ENCODE results near the gene DCAF5.

Gene DCAF5

DNA sequence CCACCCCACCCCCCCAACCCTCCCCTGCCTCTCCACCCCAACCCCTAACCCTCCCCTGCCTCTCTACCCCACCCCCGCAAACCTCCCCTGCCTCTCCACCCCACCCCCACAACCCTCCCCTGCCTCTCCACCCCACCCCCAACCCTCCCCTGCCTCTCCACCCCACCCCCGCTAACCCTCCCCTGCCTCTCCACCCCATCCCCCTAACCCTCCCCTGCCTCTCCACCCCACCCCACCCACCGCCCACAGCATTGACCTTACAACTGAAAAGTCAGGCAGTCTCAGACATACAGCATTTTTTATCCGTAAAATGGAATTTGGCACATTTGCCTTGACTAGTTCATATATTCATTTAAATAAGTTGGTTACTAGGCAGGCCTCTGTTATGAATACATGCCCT, 135.2 kb downstream of the DCAF5 start:
- Mint-ChIP-seq H3K27me3 (no peaks in the 10 kb centered on the region), H3K9me3 (no peaks in the 10 kb centered on the region)

DNA sequence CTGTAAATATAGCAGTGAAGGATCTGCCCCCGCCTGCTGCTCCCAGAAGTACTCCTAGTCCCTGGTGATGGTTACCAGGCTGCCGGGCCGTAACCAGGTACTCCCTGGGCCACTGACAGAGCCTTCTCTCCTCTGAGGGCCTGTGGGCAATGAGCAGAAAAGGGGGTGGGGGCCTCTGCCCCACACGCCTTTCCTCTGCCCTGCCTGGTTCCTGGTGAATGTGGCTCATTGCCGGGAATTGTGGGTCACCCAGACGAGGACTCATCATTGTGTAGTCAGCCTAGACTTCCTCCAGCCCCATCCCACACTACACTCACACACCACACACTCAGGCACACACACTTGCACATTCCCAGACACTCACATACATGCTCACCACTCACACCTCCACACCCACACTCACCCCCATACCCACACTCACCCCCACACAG, 138.1 kb downstream of the DCAF5 start:
- Mint-ChIP-seq H3K27me3 (no peaks in the 10 kb centered on the region), H3K36me3 (no peaks in the 10 kb centered on the region), H3K4me1 (no peaks in the 10 kb centered on the region), H3K27ac (no peak overlapping the region), H3K4me3 (no peak overlapping the region), H3K9me3 (no peaks in the 10 kb centered on the region)
- no peak for ATAC-seq (replicated peaks)
- DNase-seq, result no peak

More for the DNA sequence above, 135.2 kb downstream of the DCAF5 start:
- Mint-ChIP-seq H3K4me1 (no peaks in the 10 kb centered on the region), H3K4me3 (no peak overlapping the region), H3K27ac (no peak overlapping the region), H3K36me3 (no peaks in the 10 kb centered on the region)
- DNase-seq (no peak), ATAC-seq (replicated peaks) (no peak)

DNA sequence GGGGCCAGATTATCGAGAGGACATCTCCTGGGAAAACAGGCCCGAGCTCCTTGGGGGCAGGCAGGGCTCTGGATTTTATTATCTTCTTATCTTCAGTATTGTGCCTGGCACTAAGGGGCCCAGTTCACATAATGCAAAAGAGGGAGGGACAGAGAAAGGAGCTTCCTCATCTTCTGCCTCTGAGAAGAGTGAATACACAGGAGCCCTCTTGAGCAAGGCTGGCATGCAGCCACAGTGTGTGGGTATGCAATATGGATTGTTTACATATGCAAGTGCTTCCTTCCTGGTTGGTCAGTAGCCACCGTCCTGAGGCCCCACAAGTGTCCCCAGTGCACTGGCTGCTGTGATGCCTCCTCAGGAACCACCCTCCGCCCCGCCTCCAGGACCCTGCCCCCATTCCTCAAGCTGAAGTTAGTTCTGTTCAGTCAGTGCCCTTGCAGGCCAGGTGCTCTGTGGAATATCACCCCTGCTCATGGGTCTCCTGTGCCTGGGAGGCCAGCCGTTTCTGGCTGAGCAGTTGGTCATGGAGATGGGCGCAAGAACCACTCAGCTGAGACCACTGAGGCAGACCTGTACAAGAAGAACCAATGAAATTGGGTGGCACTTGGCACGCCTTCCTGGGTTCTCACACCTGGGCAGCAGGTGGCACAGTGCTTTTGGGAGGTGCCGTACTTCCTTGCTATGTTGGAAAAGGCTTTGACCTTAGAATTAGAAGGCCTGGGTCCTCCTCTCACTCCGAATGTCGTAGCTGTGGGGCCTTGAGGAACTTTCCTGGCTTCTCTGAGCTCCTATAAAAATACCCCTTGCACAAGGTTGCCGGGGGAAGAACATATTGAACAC, 138.8 kb downstream of the DCAF5 start:
- Mint-ChIP-seq H3K4me1 (no peaks in the 10 kb centered on the region), H3K36me3 (no peaks in the 10 kb centered on the region), H3K27me3 (no peaks in the 10 kb centered on the region), H3K27ac (no peak overlapping the region), H3K9me3 (no peaks in the 10 kb centered on the region), H3K4me3 (no peak overlapping the region)
- no peak for ATAC-seq (replicated peaks)
- DNase-seq, result no peak

DNA sequence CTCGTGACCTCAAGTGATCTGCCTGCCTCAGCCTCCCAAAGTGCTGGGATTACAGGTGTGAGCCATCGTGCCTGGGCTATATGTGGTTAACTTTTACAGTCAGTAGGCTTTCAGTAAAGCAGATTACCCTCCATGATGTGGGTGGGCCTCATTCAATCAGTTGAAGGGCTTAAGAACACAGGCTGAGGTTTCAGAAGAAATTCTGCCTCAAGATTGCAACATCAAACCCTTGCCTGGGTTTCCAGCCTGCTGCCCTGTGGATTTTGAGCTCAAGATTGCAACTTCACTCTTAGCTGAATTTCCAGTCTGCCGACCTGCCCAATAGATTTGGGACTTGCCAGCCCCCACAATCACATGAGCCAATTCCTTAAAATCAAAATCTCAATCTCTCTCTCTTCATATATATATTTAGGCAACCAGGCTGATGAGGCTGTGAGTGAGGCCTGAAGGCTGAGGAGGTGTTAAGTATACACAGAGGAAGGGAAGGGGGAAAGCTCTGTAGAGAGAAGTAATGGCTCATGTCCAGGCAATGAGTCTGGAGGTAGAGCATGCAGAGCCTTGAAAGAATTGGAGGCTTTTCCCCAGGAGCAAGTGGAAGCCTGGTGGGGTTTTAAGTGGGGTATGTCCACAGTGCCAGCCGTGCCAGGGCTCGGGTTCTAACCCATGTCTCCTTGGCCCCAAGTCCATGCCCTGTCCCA, 140.5 kb downstream of the DCAF5 start:
- DNase-seq (no peak), ATAC-seq (replicated peaks) (no peak)
- no peak overlapping the region for H3K4me3 Mint-ChIP-seq
- no peaks in the 10 kb centered on the region for H3K9me3 Mint-ChIP-seq
- no peaks in the 10 kb centered on the region for H3K27me3 Mint-ChIP-seq
- H3K4me1 Mint-ChIP-seq, result no peaks in the 10 kb centered on the region
- H3K27ac Mint-ChIP-seq, result no peak overlapping the region
- no peaks in the 10 kb centered on the region for H3K36me3 Mint-ChIP-seq

DNA sequence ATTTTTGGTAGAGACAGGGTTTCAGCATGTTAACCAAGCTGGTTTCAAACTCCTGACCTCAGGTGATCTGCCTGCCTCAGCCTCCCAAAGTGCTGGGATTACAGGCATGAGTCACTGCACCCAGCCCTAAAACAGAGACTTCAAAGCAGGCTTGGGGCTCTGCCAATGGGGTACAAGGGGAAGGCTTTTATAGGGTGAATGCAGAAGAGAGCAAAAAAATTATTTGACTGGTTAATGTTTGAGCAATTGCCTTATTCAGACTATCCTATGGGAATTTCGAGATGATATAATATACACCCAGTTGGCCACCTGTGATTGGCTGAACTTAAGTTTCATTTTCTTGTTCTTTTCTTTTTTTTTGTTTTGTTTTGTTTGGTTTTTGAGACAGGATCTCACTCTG, 142.3 kb downstream of the DCAF5 start:
- Mint-ChIP-seq H3K27me3 (peaks cover 0 to 2% of the 10 kb centered on the region in 2 donors), H3K27ac (no peak overlapping the region), H3K4me1 (no peaks in the 10 kb centered on the region), H3K4me3 (no peak overlapping the region), H3K36me3 (no peaks in the 10 kb centered on the region), H3K9me3 (no peaks in the 10 kb centered on the region)
- ATAC-seq (replicated peaks), result no peak
- DNase-seq, result no peak

DNA sequence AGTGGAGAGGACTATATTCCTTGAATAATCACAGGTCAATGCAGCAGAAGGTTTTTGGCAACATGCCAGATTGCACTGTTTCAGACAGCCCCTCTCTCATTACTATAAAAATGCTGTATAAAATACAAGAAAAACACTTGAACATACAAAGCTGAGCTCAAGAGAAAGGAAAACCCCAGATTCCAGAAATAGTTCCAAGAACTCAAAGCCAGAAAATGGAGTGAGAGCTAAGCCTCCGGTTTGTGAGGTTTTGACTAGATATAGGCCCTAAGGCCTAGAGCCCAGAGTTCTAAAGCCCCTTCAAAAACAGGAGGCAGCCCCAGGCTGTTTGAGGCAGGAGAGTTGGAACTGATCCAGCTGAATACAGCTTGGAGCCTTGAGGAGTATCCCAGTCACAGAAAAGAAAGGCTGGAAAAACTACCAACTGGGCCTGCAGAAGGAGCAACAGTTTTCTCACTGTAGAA, 144.5 kb downstream of the DCAF5 start:
- no peak for DNase-seq
- H3K4me3 Mint-ChIP-seq, result no peak overlapping the region

DNA sequence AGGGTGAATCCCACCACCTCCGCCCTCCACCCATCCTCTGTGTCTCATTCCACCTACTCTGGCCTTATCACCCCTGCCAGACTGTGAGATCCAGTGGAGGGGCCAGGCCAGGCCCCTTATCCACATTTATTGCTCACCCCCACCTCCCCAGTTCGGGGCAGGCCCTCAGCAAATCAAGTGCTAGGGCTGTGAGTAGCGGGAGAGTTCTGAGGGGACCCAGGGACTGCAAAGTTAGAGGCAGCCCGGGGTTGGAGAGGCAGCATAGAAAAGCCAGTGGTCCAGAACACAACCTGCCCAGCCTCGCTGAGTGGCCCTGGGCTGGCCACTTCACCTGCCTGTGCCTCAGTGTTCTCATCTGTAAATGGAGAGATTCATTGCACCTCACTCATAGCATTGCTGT, 146.6 kb downstream of the DCAF5 start:
- no peak for ATAC-seq (replicated peaks)
- Mint-ChIP-seq H3K9me3 (no peaks in the 10 kb centered on the region), H3K4me3 (no peak overlapping the region), H3K4me1 (no peaks in the 10 kb centered on the region), H3K27me3 (peaks cover 8 to 21% of the 10 kb centered on the region in 2 donors), H3K36me3 (no peaks in the 10 kb centered on the region), H3K27ac (no peak overlapping the region)
- DNase-seq, result no peak

More for the DNA sequence above, 144.5 kb downstream of the DCAF5 start:
- ATAC-seq (replicated peaks), result no peak
- Mint-ChIP-seq H3K9me3 (no peaks in the 10 kb centered on the region), H3K27ac (no peak overlapping the region), H3K4me1 (no peaks in the 10 kb centered on the region), H3K27me3 (peaks cover 5 to 13% of the 10 kb centered on the region in 2 donors), H3K36me3 (no peaks in the 10 kb centered on the region)

DNA sequence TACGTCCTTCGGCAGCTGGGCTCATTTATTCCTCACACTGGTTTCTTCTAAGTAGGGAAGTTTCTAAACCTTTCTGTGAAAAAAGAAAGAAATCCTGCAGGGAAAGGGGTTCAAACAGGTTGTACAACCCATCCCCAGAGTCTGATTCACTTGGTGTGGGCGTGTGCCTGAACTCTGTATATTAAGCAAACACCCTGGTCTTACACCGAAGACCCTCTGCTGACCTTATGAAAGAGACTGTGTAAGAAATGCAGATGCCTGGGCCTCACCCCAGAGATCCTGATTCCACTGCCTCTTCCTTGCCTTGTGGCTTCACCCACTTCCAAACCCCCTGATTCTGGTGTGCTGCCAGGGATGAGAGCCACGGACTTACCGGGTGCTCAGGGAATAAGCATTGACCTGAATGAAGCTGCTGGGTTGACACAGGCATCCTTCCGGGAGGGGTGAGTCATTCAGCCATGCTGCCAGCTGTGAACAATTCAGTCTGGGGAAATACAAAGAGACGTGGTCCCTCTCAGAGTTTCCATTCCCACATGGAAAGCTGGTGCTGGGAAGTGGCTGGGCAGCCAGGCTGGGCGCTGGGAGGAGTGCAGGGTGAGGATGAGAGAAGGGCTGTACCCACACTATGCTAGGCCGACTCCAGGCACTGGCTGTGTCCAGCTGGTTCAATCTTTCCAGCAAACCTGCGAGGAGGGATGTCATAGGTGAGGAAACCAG, 147.3 kb downstream of the DCAF5 start:
- no peaks in the 10 kb centered on the region for H3K4me1 Mint-ChIP-seq
- no peaks in the 10 kb centered on the region for H3K36me3 Mint-ChIP-seq
- peaks cover 8 to 21% of the 10 kb centered on the region in 2 donors for H3K27me3 Mint-ChIP-seq
- no peak overlapping the region for H3K27ac Mint-ChIP-seq
- no peak for DNase-seq
- no peak overlapping the region for H3K4me3 Mint-ChIP-seq
- ATAC-seq (replicated peaks), result no peak
- H3K9me3 Mint-ChIP-seq, result no peaks in the 10 kb centered on the region

DNA sequence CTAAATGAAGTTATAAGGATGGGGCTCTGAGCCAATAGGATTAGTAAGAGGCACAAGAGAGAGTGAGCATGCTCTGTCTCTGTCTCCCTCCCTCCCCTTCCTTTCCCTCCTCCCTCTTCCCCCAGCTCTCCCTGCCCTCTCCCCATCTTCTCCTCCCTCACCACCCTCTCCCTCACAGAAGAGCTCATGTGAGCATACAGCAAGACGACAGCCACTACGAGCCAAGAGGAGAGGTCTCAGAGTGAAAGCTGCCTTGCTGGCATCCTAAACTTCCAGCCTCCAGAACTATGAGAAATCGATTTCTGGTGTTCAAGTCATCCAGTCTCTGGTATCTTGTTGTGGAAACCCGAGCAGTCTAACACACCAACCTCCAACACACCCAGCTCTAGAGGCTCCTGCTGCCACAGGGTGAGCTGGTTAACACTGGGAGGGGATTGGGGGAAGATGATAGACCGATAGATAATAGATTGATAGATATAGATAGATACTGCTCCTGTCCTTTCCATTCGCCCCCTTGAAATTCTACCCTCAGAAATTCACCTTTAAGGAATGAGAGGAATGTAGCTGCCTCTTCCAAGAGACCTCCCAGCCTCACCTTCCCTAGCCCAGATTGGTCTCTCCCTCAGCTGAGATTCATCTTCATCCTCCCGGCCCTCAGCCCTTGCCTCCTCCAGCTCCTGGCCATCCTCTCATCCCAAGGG, 148.0 kb downstream of the DCAF5 start:
- Mint-ChIP-seq H3K4me1 (no peaks in the 10 kb centered on the region), H3K4me3 (no peak overlapping the region), H3K36me3 (no peaks in the 10 kb centered on the region), H3K27ac (no peak overlapping the region), H3K27me3 (peaks cover 8 to 21% of the 10 kb centered on the region in 2 donors), H3K9me3 (no peaks in the 10 kb centered on the region)
- no peak for ATAC-seq (replicated peaks)
- no peak for DNase-seq

DNA sequence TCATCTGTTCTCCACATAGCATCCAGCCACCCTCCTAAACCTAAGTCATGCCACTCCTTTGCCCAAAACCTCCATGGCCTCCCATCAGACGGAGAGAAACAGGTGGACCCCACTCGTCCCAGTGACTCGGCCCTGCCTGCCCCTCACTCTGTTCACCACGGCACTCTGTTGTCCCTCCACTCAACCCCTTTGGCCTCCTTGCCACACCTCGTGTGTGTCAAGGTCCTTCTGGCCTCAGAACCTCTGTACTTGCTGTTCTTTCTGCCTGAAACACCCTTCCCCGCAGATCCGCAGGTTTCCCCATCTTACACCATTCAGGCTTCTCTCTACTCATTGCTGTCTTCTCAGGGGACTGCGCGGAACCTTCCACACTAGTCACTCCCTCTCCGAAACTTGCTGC, 149.3 kb downstream of the DCAF5 start:
- ATAC-seq (replicated peaks) (no peak), DNase-seq (no peak)
- Mint-ChIP-seq H3K4me1 (no peaks in the 10 kb centered on the region), H3K27ac (peak overlapping the region; percentile 37), H3K36me3 (no peaks in the 10 kb centered on the region), H3K4me3 (no peak overlapping the region), H3K9me3 (no peaks in the 10 kb centered on the region), H3K27me3 (peaks cover 8 to 21% of the 10 kb centered on the region in 2 donors)

DNA sequence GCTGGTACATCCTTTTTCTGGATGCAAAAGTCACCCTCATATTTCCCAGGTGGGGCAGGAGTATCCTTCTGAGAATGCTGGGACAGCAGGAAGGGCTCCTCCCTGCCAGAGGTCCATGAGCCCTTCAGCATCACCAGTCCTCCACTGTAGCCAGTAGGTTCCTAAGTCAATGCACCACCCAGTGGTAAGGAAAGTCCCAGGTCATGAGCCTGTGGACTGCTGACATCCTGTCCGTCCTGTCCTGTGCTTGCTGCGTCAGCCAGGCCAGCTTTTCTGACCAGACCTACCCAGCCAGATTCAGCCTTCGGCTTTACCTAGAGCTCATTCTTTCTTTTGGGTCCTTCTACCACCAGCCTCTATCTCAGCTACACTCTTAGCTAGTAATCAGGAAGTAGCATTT, 150.8 kb downstream of the DCAF5 start:
- Mint-ChIP-seq H3K4me1 (no peaks in the 10 kb centered on the region), H3K36me3 (no peaks in the 10 kb centered on the region), H3K27ac (no peak overlapping the region), H3K27me3 (peaks cover 8 to 21% of the 10 kb centered on the region in 2 donors), H3K9me3 (no peaks in the 10 kb centered on the region), H3K4me3 (no peak overlapping the region)
- ATAC-seq (replicated peaks) (peak in 1 of 2 donors; percentile 31), DNase-seq (no peak)

DNA sequence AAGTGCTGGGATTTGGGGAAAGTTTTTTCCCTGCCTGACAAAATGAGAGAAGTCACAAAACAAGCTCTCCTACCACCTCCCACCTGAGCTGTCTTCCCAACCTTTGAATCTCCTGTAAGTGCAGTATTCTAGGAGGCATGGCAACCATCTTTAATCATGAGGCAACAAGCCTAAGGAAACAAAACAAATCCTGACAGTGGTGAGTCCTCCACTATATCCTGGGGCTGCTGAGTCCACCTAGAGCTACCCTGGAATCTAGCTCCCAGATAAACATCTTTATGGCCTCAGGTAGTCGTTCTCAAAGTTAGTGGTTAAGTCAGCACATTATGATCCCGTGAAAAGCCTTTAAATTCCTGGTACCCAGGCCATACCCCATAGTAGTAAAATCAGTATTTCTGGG, 151.5 kb downstream of the DCAF5 start:
- no peak overlapping the region for H3K4me3 Mint-ChIP-seq
- no peaks in the 10 kb centered on the region for H3K9me3 Mint-ChIP-seq
- H3K36me3 Mint-ChIP-seq, result no peaks in the 10 kb centered on the region
- ATAC-seq (replicated peaks) (no peak), DNase-seq (no peak)
- peaks cover 8 to 21% of the 10 kb centered on the region in 2 donors for H3K27me3 Mint-ChIP-seq
- no peak overlapping the region for H3K27ac Mint-ChIP-seq
- H3K4me1 Mint-ChIP-seq, result no peaks in the 10 kb centered on the region

All from stimulated activated naive B cell treated with anti-CD40 and anti-IgM and Interleukin-4, amounts not matched to agents 10 μg/mL and 1 μg/mL and 100 μg/mL, for 72 hours (primary cell).